Measurements from ENCODE around the gene C1GALT1. TPM values are rescaled to one million over a fixed set of nuclear protein-coding genes. Genes with fewer than 3 reads are reported as not detected.

C1GALT1 gene
- total RNA-seq, 1 donor from 2014 or later = 34.9 TPM

DNA sequence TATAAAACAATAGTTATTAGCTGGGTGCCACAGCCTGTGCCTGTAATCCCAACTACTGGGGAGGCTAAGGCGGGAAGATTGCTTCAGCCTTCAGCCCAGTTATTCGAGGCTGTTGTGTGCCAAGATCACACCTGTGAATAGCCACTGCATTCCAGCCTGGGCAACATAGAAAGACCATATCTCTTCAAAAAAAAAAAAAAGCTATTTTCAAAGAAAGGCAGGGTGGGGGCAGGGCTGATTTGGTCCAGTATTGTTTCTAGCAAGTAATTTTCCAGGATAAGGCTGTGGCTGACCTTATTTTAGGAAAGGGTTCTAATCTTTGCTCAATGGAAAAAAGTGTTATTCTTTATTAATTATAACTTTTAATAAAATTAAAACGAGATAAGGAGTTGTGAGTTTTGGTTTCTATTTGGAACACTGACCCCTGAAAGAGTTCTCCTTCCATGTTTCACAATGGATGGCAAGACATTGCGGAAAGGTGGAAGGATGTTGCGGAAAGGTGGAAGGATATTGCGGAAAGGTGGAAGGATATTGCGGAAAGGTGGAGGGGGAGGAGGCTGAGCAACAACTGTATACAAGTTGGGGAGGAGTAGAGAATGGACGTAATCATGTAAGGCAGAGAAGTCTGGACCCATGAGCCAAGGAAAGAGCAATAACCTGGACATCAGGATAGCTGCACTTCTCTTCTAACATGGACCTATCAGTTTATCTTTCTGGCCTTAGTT lies 1.5 kb upstream of the C1GALT1 start:
- no peak for DNase-seq (ENCODE audit: low read depth)
- H3K4me3 ChIP-seq (ENCODE audit: low read depth, low read length) = peak overlapping the region; percentile 65
- TF ChIP-seq, protein P1, sequence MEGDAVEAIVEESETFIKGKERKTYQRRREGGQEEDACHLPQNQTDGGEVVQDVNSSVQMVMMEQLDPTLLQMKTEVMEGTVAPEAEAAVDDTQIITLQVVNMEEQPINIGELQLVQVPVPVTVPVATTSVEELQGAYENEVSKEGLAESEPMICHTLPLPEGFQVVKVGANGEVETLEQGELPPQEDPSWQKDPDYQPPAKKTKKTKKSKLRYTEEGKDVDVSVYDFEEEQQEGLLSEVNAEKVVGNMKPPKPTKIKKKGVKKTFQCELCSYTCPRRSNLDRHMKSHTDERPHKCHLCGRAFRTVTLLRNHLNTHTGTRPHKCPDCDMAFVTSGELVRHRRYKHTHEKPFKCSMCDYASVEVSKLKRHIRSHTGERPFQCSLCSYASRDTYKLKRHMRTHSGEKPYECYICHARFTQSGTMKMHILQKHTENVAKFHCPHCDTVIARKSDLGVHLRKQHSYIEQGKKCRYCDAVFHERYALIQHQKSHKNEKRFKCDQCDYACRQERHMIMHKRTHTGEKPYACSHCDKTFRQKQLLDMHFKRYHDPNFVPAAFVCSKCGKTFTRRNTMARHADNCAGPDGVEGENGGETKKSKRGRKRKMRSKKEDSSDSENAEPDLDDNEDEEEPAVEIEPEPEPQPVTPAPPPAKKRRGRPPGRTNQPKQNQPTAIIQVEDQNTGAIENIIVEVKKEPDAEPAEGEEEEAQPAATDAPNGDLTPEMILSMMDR (conservative IDR thresholded peaks at IDR 0.05; ENCODE audit: low read depth, low read length) = no peak

DNA sequence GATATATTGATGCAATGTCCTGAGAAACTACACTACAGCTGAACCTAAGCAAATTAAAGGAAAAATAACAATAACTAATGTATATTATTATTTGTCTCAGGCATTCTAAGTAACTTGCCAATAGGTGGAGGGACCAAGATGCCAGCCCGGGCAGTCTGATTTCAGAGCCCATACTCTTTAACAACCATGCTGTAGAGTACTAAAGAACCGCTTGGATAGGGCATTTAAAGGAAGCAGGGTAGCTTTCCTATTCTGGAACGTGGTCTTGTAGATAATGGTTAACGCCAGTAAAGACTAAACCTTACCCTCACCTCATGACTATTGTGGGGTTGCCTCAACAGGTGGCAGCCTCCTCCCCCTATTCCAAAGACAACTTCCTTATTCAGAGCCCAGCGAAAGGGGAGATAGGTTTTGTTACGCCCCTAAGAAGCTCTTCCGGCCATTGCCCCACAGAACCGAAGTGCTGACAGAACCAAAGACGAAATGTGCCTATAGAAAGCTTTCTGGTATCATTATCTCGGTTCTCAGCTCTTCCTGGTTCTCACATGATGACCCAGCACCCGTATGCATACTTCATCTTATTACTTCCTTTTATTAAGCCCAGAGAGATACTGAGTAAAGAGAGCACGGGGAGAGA lies 707 bp upstream of the C1GALT1 start:
- H3K4me3 ChIP-seq (ENCODE audit: low read depth, low read length) = peak overlapping the region; percentile 65
- DNase-seq (ENCODE audit: low read depth) = peak; percentile 62
- TF ChIP-seq, protein P1 (conservative IDR thresholded peaks at IDR 0.05; ENCODE audit: low read depth, low read length) = no peak

DNA sequence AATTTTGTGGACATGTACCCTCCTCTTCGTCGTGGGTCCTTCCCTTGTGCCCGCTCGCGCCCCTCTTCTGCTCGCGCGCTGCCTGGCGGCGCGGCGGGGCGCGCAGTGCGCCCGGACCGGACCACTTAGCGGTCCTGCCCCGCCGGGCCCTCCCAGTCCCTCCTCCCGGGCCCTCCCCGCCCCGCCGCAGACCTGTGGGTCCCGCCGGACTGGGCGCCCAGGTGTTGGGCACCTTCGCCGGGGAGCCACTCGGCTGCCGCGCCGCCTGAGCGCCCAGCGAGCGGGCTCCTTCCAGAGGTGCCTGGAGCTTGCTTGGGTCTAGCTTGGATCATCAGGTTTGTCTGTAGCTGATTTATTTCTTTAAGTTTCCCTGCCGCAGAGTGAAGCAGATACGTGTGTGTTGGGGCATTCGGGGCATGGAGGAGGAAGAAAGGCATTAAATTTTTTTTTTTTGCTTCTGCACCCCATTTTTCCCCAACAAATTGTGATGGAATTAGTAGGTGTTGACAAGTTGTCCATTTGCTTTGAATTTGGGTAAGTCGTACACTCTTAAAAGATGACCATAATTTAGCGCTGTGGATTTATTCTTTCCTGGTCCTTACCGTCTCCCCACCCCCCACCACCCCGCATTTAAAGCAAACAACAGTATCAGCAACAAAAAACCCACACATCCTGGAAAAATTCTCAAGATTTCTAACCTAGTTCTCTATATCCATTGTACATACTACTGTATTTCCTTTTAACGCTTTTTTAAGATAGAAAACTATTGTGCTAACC lies 905 bp downstream of the C1GALT1 start:
- peak overlapping the region; percentile 91 for H3K4me3 ChIP-seq (ENCODE audit: low read depth, low read length)
- DNase-seq (ENCODE audit: low read depth) = no peak
- TF ChIP-seq, protein P1 (conservative IDR thresholded peaks at IDR 0.05; ENCODE audit: low read depth, low read length) = no peak

DNA sequence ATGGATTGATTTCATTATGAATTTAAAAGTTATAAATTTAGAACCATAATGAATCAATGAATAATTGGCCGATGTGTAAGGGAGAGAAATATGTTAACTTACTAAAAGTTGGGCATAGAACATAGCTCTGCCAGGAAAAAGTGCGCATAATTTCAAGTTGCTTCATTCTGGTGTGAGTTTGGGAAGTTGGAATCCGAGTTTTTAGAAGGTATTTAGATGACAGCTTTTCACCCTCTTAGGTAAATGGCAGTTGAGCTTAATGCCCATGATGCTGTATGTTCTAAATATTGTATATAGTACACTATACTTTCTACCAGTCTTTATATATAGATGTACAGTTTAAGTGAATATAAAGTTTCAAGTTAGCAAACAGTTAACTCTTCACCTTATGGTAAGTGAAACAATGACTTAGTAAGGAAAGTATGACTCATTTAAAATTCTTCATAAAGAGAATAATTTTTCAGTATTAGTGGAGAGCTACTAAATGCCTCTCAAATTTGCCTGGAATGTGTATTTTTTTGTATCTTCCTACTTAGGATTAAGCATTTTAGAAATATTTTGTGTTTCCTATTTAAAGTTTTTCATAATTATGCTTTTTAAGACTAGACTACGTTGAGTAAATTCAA lies 1.6 kb downstream of the C1GALT1 start:
- TF ChIP-seq, protein P1 (conservative IDR thresholded peaks at IDR 0.05; ENCODE audit: low read depth, low read length) = no peak
- DNase-seq (ENCODE audit: low read depth) = no peak
- peak overlapping the region; percentile 91 for H3K4me3 ChIP-seq (ENCODE audit: low read depth, low read length)

DNA sequence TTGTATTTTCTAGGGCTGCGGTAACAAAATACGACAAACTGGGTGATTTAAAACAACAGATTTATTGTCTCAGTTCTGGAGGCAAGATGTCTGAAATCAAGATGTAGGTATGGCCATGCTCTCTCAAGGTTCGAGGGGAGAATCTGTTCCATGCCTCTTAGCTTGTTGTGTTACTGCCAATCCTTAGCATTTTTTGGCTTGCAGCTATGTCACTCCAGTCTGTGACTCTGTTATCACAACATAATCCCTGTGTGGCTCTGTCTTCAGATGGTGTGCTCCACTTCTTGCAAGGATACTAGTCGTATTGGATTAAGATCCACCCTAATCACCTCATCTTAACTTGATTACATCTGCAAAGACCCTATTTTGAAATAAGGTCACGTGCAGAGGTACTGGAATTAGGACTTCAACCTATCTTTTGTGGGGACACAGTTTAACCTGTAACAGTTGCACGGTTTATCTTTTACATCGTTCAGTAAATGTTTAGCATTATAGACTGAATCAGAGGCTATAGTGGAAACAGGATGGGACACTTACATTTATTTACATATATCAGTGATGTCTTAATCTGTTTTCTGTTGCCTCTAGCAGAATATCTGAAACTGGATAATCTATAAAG lies 3.1 kb downstream of the C1GALT1 start:
- DNase-seq (ENCODE audit: low read depth) = no peak
- peak overlapping the region; percentile 91 for H3K4me3 ChIP-seq (ENCODE audit: low read depth, low read length)
- TF ChIP-seq, protein P1 (conservative IDR thresholded peaks at IDR 0.05; ENCODE audit: low read depth, low read length) = no peak

DNA sequence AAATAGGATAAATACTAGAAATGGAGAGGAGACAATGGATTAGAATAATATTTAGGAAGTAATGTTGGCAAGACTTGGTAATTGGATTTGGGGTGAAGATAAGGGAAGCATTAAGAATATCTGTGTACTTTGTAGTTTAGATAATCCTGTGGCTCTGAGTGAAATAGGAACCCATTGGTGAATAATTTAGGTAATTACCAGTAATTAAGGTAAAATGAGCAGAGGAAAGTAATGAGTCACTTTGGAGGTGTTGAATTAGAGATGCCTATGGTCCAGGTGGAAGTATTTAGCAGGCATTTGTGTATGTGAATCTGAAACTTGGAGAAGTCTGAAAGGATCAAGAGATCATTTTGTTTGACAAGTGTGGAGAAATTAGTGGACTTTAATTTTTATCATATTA lies 5.7 kb downstream of the C1GALT1 start:
- no peak overlapping the region for H3K4me3 ChIP-seq (ENCODE audit: low read depth, low read length)
- TF ChIP-seq, protein P1 (conservative IDR thresholded peaks at IDR 0.05; ENCODE audit: low read depth, low read length) = no peak
- DNase-seq (ENCODE audit: low read depth) = no peak

All from epithelial cell of proximal tubule (primary cell).